ENCODE data around the gene CHIT1.

DNA sequence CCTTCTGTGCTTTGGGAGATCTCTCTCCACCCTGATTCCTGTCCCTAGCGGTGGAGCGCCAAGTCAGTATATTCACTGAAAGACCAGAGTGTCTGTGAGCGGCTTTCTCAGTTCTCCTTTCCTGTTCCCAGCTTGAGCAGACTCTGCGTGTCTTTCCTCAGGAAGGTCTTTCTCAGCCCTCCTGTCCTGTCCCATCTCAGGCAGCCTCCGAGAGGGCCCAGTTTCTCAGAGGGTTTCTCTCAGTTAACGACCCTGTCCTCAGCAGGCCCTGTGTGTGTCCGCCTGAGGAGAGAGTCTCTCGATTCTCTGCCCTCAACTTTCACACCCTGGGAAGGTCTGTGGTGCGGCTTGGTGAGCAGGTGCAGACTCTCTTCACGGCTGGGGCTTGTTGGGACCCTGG is 34.0 kb upstream of the CHIT1 start:
- TF ChIP-seq GTF2F1 (IDR thresholded peaks at IDR 0.05; ENCODE audit: borderline replicate concordance, low read depth, low read length) (no peak), SP1 (IDR thresholded peaks at IDR 0.05; ENCODE audit: low read depth, low read length) (no peak), CTCF (IDR thresholded peaks at IDR 0.05; ENCODE audit: control extremely low read depth in 1 of 3, insufficient read depth in 1 of 3, low read depth in 1 of 3, low read length in 3 of 3) (no peak), ATF3 (IDR thresholded peaks at IDR 0.05; ENCODE audit: insufficient read depth, low read depth, low read length) (no peak), POLR2A (IDR thresholded peaks at IDR 0.05; ENCODE audit: control extremely low read depth in 1 of 2, low read depth in 2 of 2, low read length in 2 of 2) (no peak), EP300 (IDR thresholded peaks at IDR 0.05; ENCODE audit: borderline replicate concordance in 1 of 2, low read depth in 2 of 2, low read length in 2 of 2) (no peak), POLR2AphosphoS5 (IDR thresholded peaks at IDR 0.05; ENCODE audit: low read depth, low read length) (no peak), SP2 (IDR thresholded peaks at IDR 0.05; ENCODE audit: low read length) (no peak), ZNF274 (IDR thresholded peaks at IDR 0.05; ENCODE audit: borderline replicate concordance, extremely low read depth, low read length) (no peak), SIN3A (conservative IDR thresholded peaks at IDR 0.05 in 1 of 2, IDR thresholded peaks at IDR 0.05 in 1 of 2; ENCODE audit: low read depth in 1 of 2, low read length in 2 of 2) (no peak), CEBPB (IDR thresholded peaks at IDR 0.05; ENCODE audit: low read depth, low read length) (no peak), JUN (IDR thresholded peaks at IDR 0.05; ENCODE audit: low read depth, low read length) (no peak), BACH1 (IDR thresholded peaks at IDR 0.05; ENCODE audit: low read length) (no peak)

Data from H1 (cell line).